KOPT-K1 (cell line): Measurements from ENCODE around the gene PLCL1.

Experiments used
- H3K27ac ChIP-seq: fragments of 200-600 bp; sonication (generic); 2 replicates; pipeline ENCODE4 v1.5.1; 2016; ENCODE audit warnings: antibody characterized with exemption, mild to moderate bottlenecking, low read depth, low read length; ENCODE audit not compliant: poor library complexity, severe bottlenecking
- H3K36me3 ChIP-seq: fragments of 200-600 bp; sonication (generic); 2 replicates; pipeline ENCODE4 v1.5.1; 2017; ENCODE audit warnings: antibody characterized with exemption, mild to moderate bottlenecking, low read length, moderate library complexity; ENCODE audit not compliant: insufficient read depth
- H3K9me3 ChIP-seq: fragments of 200-600 bp; sonication (generic); 2 replicates; pipeline ENCODE4 v1.5.1; 2017; ENCODE audit warnings: antibody characterized with exemption, low read length, mild to moderate bottlenecking; ENCODE audit not compliant: insufficient read depth, poor library complexity, severe bottlenecking

The PLCL1 gene

DNA sequence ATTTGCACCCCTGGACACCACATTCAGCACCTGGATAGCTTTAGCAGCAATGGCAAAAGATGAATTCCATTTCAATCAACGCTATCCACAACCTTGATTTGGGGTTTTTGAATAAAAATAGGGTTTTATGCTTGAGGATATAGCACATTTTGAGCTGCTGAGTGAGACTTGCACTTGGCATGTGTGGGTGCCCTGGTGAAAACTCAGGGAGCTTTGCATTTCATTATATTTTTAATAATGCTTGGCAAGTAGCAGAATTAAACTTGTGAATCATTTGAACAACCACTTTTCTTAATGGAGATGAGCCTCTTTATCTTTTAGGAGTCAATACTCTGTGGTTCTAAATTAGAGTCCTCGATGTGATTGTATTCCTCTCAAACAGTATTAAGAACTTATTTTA lies 252.4 kb downstream of the PLCL1 start:
- no peak overlapping the region for H3K27ac ChIP-seq
- H3K9me3 ChIP-seq, result no peaks in the 10 kb centered on the region
- H3K36me3 ChIP-seq, result no peaks in the 10 kb centered on the region

DNA sequence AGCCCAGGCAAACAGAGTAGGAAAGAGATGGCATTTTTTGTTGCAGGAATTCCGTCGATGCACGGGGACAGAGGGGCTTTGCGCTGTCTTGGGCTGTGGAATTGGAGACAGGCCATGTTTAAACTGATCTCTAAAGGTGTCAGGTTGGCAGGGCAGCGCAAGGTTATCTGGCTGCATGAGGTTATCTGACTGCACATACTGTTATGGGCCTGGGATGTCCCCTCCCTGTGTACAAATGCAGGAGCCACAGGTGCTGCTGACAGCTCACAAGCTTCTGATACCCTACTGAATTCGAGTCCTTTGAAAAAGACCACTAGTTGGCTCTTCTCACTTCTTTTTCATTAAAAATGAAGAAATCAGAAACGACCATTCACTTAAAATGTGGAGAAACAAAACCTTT lies 255.4 kb downstream of the PLCL1 start:
- no peak overlapping the region for H3K27ac ChIP-seq
- no peaks in the 10 kb centered on the region for H3K9me3 ChIP-seq
- H3K36me3 ChIP-seq, result no peaks in the 10 kb centered on the region

DNA sequence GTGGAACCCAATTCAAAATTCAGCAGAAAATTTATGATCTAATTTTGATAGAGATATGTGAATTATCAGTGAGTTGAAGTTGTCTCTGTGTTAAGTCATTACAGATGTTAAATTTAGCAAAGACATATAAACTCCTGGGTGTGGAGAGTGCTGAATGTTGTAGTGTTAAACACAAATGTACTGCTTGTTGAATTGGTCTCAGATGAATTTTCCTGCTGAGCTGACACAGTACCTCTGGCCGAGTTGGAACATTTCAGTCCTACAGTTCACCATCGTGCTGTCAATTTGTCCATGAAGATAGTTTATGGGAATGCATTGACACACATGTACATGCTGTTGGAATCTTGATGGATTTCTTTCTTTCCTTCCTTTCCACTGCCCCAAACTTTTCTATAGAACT lies 255.9 kb downstream of the PLCL1 start:
- Histone ChIP-seq H3K36me3 (no peaks in the 10 kb centered on the region), H3K9me3 (no peaks in the 10 kb centered on the region), H3K27ac (no peak overlapping the region)

DNA sequence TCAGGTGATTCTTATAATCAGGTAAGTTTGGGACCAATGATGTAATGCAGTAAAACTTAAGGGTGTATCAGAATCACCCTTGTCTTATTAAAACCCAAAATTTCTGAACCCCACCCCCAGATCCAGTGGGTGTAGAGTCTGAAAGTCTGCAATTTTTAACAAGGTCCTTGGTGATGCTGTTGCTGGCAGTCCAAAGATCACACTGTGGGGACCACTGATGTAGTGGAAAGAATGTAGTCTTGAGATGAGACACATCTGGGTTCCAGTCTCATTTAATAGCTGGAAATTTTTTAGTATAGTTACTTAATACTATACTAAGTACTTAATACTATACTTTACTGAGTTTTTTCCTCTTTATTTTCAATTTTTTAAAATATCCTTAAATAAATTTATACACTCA lies 258.4 kb downstream of the PLCL1 start:
- Histone ChIP-seq H3K27ac (no peak overlapping the region), H3K36me3 (no peaks in the 10 kb centered on the region), H3K9me3 (no peaks in the 10 kb centered on the region)

DNA sequence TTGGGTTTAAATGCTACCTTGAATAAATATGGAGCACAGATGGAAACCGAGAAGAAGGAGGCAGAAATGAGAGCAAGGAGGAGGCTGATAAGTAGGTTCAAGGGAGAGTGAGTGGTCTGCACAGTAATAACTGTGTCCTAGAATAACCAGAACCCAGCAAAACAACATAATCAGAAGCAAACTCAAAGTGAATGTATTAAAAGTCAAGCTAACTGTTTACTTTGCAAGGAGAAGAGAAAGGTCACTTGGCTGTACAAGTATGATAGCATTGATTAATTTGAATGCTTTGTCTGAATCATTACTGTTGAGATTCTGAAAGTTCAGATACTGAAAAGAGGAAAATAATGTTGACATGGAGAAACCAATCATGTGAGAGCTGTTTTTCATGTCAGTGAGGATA lies 258.8 kb downstream of the PLCL1 start:
- Histone ChIP-seq H3K36me3 (no peaks in the 10 kb centered on the region), H3K27ac (no peak overlapping the region), H3K9me3 (no peaks in the 10 kb centered on the region)

DNA sequence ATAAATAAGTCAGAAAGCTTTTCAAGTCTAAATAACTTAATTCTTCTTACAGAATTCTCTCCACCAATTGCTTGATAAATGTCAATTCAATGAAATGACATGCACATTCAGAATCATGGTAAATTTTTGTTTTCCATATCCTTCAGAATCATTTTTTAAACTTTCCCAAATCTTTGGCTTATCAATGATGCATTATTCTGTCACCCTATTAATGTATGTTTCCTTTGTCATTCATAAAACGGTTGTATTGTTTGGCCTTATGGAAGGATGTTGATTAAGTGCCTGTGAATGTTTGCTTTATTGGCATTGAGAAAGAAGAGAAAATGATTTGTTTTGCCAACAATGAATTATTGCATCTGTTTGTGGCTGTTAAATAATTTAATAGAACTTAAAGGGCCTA lies 260.9 kb downstream of the PLCL1 start:
- Histone ChIP-seq H3K27ac (no peak overlapping the region), H3K9me3 (no peaks in the 10 kb centered on the region), H3K36me3 (no peaks in the 10 kb centered on the region)

DNA sequence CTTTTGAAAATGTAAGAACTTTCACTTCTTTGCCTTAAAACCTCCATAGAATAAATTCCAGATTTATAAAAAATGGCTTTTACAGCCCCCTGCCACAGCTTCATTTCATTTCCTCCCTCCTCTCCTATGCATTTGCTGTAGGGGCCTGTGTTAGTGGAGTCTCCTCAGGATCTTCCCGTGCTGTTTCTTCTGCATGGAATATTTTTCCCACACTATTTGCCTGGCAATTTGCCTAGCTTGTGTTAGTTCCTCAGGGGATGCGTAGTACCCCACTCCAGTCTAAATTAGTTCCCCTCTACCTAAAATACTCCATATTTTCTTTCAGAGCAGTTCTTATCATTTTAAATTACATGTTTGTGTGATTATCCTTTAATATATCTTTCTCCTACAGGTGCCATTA lies 262.2 kb downstream of the PLCL1 start:
- no peaks in the 10 kb centered on the region for H3K9me3 ChIP-seq
- H3K36me3 ChIP-seq, result no peaks in the 10 kb centered on the region
- H3K27ac ChIP-seq, result no peak overlapping the region

DNA sequence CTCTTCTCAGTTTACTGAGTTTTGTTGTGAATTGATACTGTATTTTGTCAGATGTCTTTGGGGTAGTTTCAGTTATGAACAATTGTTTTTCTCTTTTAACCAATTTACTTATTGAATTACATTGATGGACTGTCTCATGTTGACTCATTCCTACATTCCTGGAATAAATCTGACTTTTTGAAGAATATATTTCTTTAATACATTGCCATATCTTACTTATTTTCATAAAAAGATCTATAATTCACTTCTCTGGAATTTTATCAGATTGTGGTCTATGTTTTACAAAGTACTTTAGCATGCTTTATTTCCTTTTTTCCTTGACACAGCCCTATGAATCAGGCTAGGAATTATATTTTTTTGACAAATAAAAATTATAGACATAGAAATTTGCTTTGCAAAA lies 268.3 kb downstream of the PLCL1 start:
- Histone ChIP-seq H3K36me3 (no peaks in the 10 kb centered on the region), H3K9me3 (no peaks in the 10 kb centered on the region)

DNA sequence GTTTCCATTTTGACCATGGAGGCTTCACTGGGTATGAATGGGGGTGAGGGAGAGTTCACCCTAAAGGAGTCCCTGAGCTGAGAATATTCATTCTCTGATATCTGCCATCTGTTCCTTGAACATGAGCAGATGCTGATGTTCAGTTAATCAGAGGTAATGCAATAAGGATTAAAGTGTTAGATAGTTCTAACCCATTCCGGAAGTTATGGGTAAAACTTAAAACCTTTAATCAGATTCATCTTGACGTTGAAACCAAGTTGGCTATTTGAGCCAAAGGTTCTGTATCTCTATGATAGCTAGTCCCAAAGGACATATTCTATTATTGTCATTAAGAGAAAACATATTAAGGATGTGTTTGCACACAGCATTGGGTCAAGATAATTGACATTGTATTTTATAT lies 268.9 kb downstream of the PLCL1 start:
- no peak overlapping the region for H3K27ac ChIP-seq
- no peaks in the 10 kb centered on the region for H3K9me3 ChIP-seq
- no peaks in the 10 kb centered on the region for H3K36me3 ChIP-seq

More for the DNA sequence above, 268.3 kb downstream of the PLCL1 start:
- H3K27ac ChIP-seq, result no peak overlapping the region

DNA sequence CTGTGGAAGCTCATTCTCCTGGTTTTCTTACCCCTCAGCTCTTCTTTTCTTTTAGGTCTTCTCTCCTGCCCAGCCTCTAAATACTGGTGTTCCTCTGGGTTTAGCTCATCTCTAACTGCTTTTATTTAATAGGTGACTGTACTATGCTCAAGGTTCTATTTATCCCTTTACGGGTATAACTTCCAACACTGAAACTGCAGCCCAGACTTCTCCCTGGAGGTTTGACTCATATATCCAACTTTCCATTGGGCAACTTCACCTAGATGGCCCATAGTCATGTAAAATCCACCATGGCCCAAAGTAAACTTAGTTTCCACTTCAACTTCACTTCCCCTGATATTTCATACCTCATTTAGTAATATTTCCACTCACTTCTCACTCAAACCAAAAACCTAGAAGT lies 273.1 kb downstream of the PLCL1 start:
- Histone ChIP-seq H3K9me3 (no peaks in the 10 kb centered on the region), H3K36me3 (no peaks in the 10 kb centered on the region)

DNA sequence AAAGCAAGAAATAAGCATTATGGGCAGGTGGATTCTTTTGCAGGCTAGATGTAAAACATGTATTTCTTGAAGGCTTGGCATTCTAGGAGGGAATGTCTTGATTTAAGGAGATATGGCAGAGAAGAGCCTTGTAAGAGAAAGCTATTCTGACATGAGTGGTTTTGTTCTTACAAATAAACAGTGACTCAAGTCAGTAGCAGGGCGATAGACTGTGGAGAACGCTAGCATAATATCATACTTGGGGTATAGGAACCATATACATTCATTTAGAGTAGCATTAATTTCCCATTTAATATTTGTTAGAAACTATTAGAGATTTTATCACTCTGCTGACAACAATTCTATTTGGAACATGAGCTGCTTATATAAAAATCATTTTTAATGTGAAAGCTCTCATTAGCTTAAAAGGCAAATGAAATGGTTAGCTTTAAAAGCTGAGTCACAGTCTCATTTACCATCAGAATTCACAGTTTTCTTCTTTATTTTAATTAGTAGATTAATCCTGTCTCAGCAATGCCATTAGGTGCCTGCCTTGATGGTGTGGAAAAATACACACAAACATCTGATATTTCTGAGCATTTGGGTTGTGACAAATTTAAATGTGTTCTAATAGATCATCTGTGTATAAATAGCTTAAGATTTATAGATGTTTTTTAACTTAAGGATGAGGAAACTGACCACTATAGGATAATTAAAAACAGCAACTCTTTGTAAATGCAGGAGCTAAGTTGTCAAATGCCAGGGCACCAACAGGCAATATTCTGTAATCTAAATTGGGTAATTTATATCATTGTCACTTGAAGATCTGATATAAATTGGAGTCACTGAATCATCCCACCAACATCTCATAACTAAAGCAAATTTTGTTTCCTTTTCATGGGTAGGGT lies 276.7 kb downstream of the PLCL1 start:
- H3K27ac ChIP-seq, result no peak overlapping the region
- no peaks in the 10 kb centered on the region for H3K9me3 ChIP-seq
- H3K36me3 ChIP-seq, result no peaks in the 10 kb centered on the region

More for the DNA sequence above, 273.1 kb downstream of the PLCL1 start:
- no peak overlapping the region for H3K27ac ChIP-seq

DNA sequence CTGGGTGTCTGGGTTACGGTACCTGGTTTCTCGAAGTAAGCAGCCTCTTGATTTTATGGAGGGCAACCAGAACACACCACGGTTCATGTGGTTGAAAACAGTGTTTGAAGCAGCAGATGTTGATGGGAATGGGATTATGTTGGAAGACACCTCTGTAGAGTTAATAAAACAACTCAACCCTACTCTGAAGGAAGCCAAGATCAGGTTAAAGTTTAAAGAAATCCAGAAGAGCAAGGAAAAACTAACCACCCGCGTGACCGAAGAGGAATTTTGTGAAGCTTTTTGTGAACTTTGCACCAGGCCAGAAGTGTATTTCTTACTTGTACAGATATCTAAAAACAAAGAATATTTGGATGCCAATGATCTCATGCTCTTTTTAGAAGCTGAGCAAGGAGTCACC lies 279.8 kb downstream of the PLCL1 start:
- Histone ChIP-seq H3K9me3 (no peaks in the 10 kb centered on the region), H3K27ac (no peak overlapping the region), H3K36me3 (no peaks in the 10 kb centered on the region)

DNA sequence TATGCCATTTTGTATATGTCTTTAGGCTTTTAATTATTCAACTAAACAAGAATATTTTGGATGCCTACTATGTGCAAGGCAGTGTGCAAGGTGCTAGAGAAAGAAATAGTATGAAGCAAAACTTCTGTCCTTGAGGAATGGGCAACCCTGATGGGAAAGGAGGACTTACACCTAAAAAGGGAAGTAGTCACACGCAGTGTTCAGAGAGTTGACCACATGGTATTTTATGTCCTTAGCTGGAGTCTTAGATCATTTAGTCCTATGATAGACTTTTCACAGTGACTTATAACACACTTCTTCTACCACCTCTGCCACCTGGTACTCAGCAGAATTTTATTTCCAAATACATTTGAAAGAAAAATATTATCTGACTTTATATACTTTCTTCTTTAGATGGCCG lies 291.6 kb downstream of the PLCL1 start:
- no peaks in the 10 kb centered on the region for H3K36me3 ChIP-seq
- no peak overlapping the region for H3K27ac ChIP-seq
- no peaks in the 10 kb centered on the region for H3K9me3 ChIP-seq

DNA sequence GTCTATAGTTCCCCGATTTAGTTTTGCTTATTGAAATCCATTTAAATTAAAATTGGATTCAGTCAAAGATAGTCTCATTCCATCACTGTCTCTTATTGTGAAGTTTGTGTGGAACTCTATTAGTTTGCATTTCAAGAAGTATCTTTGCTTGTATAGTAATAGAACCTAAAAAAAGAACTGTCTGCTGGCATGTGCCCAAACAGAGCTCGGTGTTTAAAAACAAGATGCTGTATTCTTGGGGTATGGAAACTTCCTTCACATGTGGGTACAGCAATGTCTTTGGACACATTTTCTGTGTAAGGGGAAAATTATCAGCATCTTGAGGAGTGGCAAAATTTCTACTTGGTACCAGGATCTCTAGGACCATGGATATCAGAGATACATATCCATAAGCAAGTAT lies 292.6 kb downstream of the PLCL1 start:
- no peak overlapping the region for H3K27ac ChIP-seq
- no peaks in the 10 kb centered on the region for H3K36me3 ChIP-seq
- H3K9me3 ChIP-seq, result no peaks in the 10 kb centered on the region

DNA sequence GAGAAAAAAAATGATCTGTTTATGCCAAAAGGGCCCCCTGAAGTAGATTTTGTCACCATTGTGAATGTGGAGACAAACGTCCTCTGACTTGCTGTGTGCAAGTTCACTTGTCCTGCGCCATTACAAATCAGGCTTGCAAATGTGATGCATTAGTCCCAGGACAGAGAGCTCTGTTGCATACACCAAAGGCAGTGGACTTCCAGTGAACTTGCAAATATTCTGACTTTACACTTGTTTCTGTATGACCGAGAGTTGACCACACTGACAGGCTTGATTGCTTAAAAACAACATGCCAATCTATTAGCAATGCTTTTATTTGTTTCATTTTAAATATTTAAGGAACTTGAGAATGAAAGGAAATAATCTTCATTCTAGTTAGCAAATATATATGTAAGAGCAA lies 293.2 kb downstream of the PLCL1 start:
- H3K9me3 ChIP-seq, result no peaks in the 10 kb centered on the region
- no peak overlapping the region for H3K27ac ChIP-seq
- H3K36me3 ChIP-seq, result no peaks in the 10 kb centered on the region

DNA sequence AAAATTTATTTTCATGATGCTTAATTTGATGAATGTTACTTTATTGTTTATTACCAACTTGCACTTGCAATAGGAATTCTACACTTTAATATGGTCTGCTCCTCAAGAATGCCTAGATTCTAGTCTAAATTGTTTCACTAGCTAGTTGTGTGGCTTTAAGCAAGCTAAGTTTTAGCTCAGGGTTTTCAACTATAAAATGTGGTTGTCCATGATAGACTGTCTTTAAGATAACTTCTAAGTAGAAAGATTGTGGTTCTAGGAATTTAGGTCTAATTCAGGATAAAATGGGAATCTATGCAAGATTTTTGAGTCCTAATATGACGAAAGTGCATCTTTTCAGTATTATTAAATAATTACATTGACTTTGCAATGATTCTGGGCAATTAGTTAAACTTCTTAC lies 294.0 kb downstream of the PLCL1 start:
- H3K27ac ChIP-seq, result no peak overlapping the region
- H3K9me3 ChIP-seq, result no peaks in the 10 kb centered on the region

More for the DNA sequence above, 294.0 kb downstream of the PLCL1 start:
- H3K36me3 ChIP-seq, result no peaks in the 10 kb centered on the region
